ENCODE data around the gene GPLD1.

DNA sequence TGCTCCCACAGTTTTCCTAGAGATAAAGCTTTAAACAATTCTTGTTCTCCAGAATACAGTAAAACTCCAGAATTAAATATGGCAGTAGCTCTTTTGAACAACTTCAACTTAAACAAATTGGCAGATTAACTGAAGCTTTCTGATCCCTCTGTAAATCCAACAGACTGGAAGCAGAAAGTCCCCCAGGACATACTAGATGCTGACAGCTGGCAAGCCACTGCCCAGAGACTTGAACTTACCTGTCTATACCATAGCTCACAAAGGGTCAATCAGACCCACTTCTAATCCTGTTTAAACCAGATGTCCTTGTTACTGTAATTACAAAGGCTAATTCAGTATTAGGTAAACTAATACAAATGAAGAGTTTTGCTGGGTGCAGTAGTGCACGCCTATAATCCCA is 12.3 kb downstream of the GPLD1 start:
- TF ChIP-seq, protein P1, sequence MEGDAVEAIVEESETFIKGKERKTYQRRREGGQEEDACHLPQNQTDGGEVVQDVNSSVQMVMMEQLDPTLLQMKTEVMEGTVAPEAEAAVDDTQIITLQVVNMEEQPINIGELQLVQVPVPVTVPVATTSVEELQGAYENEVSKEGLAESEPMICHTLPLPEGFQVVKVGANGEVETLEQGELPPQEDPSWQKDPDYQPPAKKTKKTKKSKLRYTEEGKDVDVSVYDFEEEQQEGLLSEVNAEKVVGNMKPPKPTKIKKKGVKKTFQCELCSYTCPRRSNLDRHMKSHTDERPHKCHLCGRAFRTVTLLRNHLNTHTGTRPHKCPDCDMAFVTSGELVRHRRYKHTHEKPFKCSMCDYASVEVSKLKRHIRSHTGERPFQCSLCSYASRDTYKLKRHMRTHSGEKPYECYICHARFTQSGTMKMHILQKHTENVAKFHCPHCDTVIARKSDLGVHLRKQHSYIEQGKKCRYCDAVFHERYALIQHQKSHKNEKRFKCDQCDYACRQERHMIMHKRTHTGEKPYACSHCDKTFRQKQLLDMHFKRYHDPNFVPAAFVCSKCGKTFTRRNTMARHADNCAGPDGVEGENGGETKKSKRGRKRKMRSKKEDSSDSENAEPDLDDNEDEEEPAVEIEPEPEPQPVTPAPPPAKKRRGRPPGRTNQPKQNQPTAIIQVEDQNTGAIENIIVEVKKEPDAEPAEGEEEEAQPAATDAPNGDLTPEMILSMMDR (IDR thresholded peaks at IDR 0.05) = no peak
- no peak for TF ChIP-seq POLR2A (IDR thresholded peaks at IDR 0.05)
